Mesenchymal stem cell (in vitro differentiated cells and primary cell): Measurements from ENCODE around the gene PNPLA3.

Experiments used
- DNase-seq: peaks from one replicate; pipeline ENCODE4 v3.0.0-alpha.2; 2013
- H2AFZ ChIP-seq: one replicate; pipeline ENCODE4 v1.6.1; 2013; ENCODE audit warnings: low read depth, mild to moderate bottlenecking, control low read depth, inconsistent platforms, low read length, moderate library complexity
- H2AK5ac ChIP-seq: 2 replicates; pipeline ENCODE4 v1.6.1; 2013; ENCODE audit warnings: low read length, moderate library complexity, mild to moderate bottlenecking, inconsistent platforms; ENCODE audit not compliant: severe bottlenecking
- H2BK120ac ChIP-seq: one replicate; pipeline ENCODE4 v1.6.1; 2013; ENCODE audit warnings: low read depth, mild to moderate bottlenecking, inconsistent platforms, low read length, moderate library complexity
- H2BK12ac ChIP-seq, 2 experiments: one replicate each; pipeline ENCODE4 v1.6.1; 2013; ENCODE audit warnings: inconsistent platforms in 2 of 2, low read length in 2 of 2, mild to moderate bottlenecking in 2 of 2, moderate library complexity in 2 of 2, control low read depth in 1 of 2
- H2BK15ac ChIP-seq: one replicate; pipeline ENCODE4 v1.6.1; 2013; ENCODE audit warnings: mild to moderate bottlenecking, low read depth, inconsistent platforms; ENCODE audit not compliant: poor library complexity, severe bottlenecking
- H2BK5ac ChIP-seq: 2 replicates; pipeline ENCODE4 v1.6.1; 2013; ENCODE audit warnings: low read depth, mild to moderate bottlenecking, low read length, control low read depth, inconsistent platforms; ENCODE audit not compliant: poor library complexity, severe bottlenecking
- H3K14ac ChIP-seq, 2 experiments: one replicate each; pipeline ENCODE4 v1.6.1; 2013; ENCODE audit warnings: inconsistent platforms in 2 of 2, low read length in 2 of 2, control low read depth in 1 of 2, mild to moderate bottlenecking in 1 of 2, moderate library complexity in 1 of 2
- H3K18ac ChIP-seq, 2 experiments: one replicate each; pipeline ENCODE4 v1.6.1; 2013; ENCODE audit warnings: inconsistent platforms in 2 of 2, low read length in 2 of 2, control low read depth in 1 of 2, low read depth in 1 of 2, mild to moderate bottlenecking in 1 of 2
- H3K23ac ChIP-seq, 2 experiments: one replicate each; pipeline ENCODE4 v1.6.1; 2013; ENCODE audit warnings: inconsistent platforms in 2 of 2, low read length in 2 of 2, mild to moderate bottlenecking in 2 of 2, moderate library complexity in 2 of 2, control low read depth in 1 of 2
- H3K27ac ChIP-seq: 2 replicates; pipeline ENCODE4 v1.5.1; 2013; ENCODE audit warnings: mild to moderate bottlenecking, moderate library complexity, low read length, control low read depth, inconsistent platforms; ENCODE audit not compliant: poor library complexity, severe bottlenecking
- H3K27me3 ChIP-seq, 2 experiments: 2 replicates each; pipeline versions ENCODE4 v1.6.1 to v1.7.0; 2013; ENCODE audit warnings: low read length in 2 of 2, mild to moderate bottlenecking in 2 of 2, moderate library complexity in 2 of 2, control low read depth in 1 of 2, inconsistent platforms in 1 of 2; ENCODE audit not compliant: control insufficient read depth in 1 of 2, insufficient read depth in 1 of 2
- H3K36me3 ChIP-seq, 2 experiments: 2 replicates each; pipeline versions ENCODE4 v1.6.1 to v1.7.0; 2013; ENCODE audit warnings: low read length in 2 of 2, control low read depth in 1 of 2, inconsistent platforms in 1 of 2, low read depth in 1 of 2, mild to moderate bottlenecking in 1 of 2; ENCODE audit not compliant: insufficient read depth in 2 of 2, control insufficient read depth in 1 of 2
- H3K4ac ChIP-seq, 2 experiments: one replicate each; pipeline ENCODE4 v1.6.1; 2013; ENCODE audit warnings: inconsistent platforms in 2 of 2, low read length in 2 of 2, mild to moderate bottlenecking in 2 of 2, moderate library complexity in 2 of 2, control low read depth in 1 of 2, low read depth in 1 of 2
- H3K4me1 ChIP-seq: 2 replicates; pipeline ENCODE4 v1.6.1; 2013; ENCODE audit warnings: low read depth, low read length, control low read depth; ENCODE audit not compliant: control insufficient read depth, insufficient read depth
- H3K4me2 ChIP-seq: 2 replicates; pipeline ENCODE4 v1.6.1; 2013; ENCODE audit warnings: low read length, mild to moderate bottlenecking, inconsistent platforms; ENCODE audit not compliant: poor library complexity, severe bottlenecking
- H3K4me3 ChIP-seq, 2 experiments: 2 replicates each; pipeline versions ENCODE4 v1.5.1 to v1.7.0; 2013; ENCODE audit warnings: low read length in 2 of 2, mild to moderate bottlenecking in 2 of 2, control low read depth in 1 of 2, low read depth in 1 of 2; ENCODE audit not compliant: insufficient read depth in 1 of 2
- H3K79me1 ChIP-seq: replicated peaks from 2 replicates; pipeline ENCODE4 v1.6.1; 2013; ENCODE audit warnings: mild to moderate bottlenecking, control low read depth, low read length, inconsistent platforms; ENCODE audit not compliant: poor library complexity, severe bottlenecking
- H3K9ac ChIP-seq: 2 replicates; pipeline ENCODE4 v1.7.0; 2013; ENCODE audit warnings: mild to moderate bottlenecking, low read length, moderate library complexity
- H3K9me3 ChIP-seq: 2 replicates; pipeline ENCODE4 v1.7.0; 2013; ENCODE audit warnings: mild to moderate bottlenecking, low read length; ENCODE audit not compliant: control insufficient read depth
- H4K8ac ChIP-seq: one replicate; pipeline ENCODE4 v1.6.1; 2013; ENCODE audit warnings: inconsistent platforms, mild to moderate bottlenecking, low read length, moderate library complexity
- H4K91ac ChIP-seq: one replicate; pipeline ENCODE4 v1.6.1; 2013; ENCODE audit warnings: mild to moderate bottlenecking, low read length, inconsistent platforms
- WGBS: methylation state at CpG from one replicate; pipeline ENCODE4 v1.1.7; 2013; ENCODE audit warnings: mixed read lengths; 5-methylcytosine and 5-hydroxymethylcytosine counted together

The PNPLA3 gene

DNA sequence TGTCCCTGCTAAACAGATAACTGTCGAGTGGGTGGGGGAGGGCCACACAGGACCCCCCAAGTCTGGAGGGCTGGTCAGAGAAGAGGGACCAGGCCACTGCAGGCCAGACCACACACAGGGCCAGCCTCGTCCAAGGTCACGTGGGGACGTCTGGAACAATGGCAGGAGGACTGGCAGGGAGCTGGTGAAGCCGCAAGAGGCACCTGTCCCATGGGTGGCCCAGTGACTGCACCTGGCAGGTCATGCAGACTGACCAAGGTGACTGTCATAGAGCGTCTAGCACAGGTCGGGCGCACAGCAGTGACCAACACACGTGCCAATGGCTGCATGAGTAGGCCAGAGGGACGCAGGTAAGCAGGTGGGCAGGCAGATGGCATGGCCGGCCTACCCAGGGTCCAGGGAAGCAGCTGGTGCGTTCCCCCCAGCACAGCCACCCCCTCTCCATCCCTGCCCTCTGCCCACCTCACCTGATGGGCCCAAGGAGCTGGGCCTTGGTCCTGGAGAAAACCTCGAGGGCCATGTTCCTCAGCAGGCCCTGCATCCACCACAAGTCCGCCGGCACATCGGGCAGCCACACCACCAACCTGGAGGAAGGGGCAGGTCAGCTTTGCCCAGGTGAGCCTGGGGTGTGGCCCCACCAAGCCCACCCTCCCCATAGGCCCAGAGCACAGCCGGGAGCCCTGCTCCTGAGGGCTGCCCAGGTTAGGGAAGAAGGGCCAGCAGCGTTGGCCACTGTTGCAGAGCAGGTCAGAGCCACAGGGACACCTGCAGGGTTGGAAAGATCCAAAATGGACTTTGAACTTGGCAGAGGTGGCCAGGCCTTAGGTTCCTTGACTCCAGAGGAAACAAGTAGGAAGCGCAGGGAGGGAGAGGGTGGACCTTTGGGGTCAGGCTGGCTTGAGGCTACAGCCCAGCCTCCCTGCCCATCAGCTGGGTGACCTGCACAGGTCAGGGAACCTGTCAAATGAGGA lies 42.2 kb upstream of the PNPLA3 start:
- Histone ChIP-seq H3K23ac (no peak overlapping the region), H3K4me1 (no peaks in the 10 kb centered on the region), H3K79me1 (no peaks in the 10 kb centered on the region), H3K18ac (no peak overlapping the region), H3K4ac (no peak overlapping the region), H2BK5ac (no peak overlapping the region), H2BK120ac (no peak overlapping the region), H3K27me3 (peaks cover 28 to 59% of the 10 kb centered on the region in 2 experiments), H4K91ac (no peak overlapping the region), H3K4me2 (no peak overlapping the region), H3K9me3 (peaks cover 5% of the 10 kb centered on the region), H2AK5ac (no peak overlapping the region), H2AFZ (no peak overlapping the region), H3K36me3 (no peaks in the 10 kb centered on the region), H3K27ac (no peak overlapping the region), H4K8ac (no peak overlapping the region), H3K4me3 (peak overlapping the region in 1 of 2 experiments; percentile 27), H3K14ac (no peak overlapping the region), H3K9ac (no peak overlapping the region), H2BK12ac (no peak overlapping the region), H2BK15ac (no peak overlapping the region)
- WGBS: 81% methylated on average over 19 of the region's 19 CpGs
- no peak for DNase-seq

DNA sequence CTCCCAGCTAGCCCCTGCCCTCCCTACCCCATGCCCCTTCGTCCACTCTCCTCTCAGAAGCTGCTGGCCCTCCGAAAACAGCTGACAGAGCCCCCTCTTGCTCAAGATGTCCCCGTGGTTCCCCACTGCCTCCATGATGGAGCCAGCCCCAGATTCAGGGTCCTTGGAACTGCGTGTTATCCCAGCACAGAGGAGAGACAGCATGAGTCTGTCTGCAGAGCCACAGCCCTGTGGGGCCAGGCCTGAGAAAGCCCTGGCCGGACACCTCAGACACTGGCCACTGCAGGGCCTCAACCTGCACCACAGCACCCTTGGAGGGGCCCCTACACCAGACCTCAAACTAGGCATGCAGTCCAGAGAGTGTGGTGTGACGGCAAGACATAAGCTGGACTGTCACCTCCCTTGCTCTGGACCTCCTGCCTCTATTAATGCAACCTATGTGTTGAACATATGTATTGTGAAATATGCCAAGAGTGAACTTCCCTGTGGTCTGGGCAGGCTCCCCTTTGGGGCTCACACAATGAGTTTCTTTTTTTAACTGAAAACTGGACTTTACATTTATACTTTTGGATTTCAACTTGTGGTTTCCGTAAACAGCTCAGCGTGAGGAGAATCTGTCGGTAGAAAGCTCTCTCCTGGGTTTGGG lies 41.4 kb upstream of the PNPLA3 start:
- H3K18ac ChIP-seq: no peak overlapping the region
- no peak overlapping the region for H3K4me2 ChIP-seq
- peaks cover 5% of the 10 kb centered on the region for H3K9me3 ChIP-seq
- no peak overlapping the region for H3K14ac ChIP-seq
- H3K9ac ChIP-seq: no peak overlapping the region
- WGBS: 84% methylated on average over 9 of the region's 9 CpGs
- no peak for DNase-seq
- H3K27ac ChIP-seq: no peak overlapping the region
- H3K4ac ChIP-seq: no peak overlapping the region
- no peak overlapping the region for H2AK5ac ChIP-seq
- H2BK12ac ChIP-seq: no peak overlapping the region
- peaks cover 26 to 59% of the 10 kb centered on the region in 2 experiments for H3K27me3 ChIP-seq
- no peak overlapping the region for H4K91ac ChIP-seq
- H2BK15ac ChIP-seq: no peak overlapping the region
- H4K8ac ChIP-seq: no peak overlapping the region
- no peak overlapping the region for H2BK120ac ChIP-seq
- no peak overlapping the region for H3K23ac ChIP-seq
- no peak overlapping the region for H2AFZ ChIP-seq
- no peaks in the 10 kb centered on the region for H3K36me3 ChIP-seq
- H2BK5ac ChIP-seq: no peak overlapping the region
- H3K4me1 ChIP-seq: no peaks in the 10 kb centered on the region
- H3K4me3 ChIP-seq: no peak overlapping the region
- H3K79me1 ChIP-seq: no peaks in the 10 kb centered on the region

DNA sequence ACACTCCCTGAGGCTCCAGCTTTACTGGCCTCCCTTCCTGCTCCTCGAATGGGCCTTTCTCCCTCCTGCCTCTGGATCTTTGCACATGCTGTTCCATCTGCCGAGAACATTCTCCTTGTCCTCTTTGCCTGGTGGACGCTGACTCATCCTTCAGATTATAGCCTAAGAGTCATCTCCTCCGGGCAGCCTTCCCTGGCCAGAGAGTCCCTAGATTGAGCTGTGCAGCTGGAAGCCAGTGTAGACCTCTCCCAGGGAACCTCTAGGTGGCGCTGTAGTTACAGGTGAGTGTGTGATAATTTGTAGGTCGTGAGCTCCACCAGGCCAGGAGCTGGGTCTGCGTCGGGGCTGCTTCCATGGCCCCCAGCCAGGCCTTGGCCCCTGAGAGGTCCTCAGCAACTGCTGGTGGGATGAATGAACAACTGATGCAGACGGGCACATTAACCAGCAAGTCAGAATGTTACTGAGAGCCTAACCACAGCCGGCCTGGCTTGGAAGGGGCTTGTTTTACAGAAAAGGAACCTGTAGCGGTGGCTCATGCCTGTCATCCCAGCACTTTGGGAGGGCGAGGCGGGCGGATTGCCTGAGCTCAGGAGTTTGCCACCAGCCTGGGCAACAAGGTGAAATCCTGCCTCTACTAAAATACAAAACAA lies 40.5 kb upstream of the PNPLA3 start:
- no peak overlapping the region for H3K4ac ChIP-seq
- no peaks in the 10 kb centered on the region for H3K4me1 ChIP-seq
- DNase-seq: peak; percentile 63
- peaks cover 5% of the 10 kb centered on the region for H3K9me3 ChIP-seq
- no peak overlapping the region for H3K14ac ChIP-seq
- no peak overlapping the region for H3K4me3 ChIP-seq
- 33% methylated on average over 12 of the region's 14 CpGs for WGBS
- H2BK5ac ChIP-seq: no peak overlapping the region
- H2AK5ac ChIP-seq: no peak overlapping the region
- no peak overlapping the region for H2BK12ac ChIP-seq
- H3K36me3 ChIP-seq: no peaks in the 10 kb centered on the region
- no peak overlapping the region for H3K18ac ChIP-seq
- H3K4me2 ChIP-seq: no peak overlapping the region
- no peak overlapping the region for H2BK120ac ChIP-seq
- no peaks in the 10 kb centered on the region for H3K79me1 ChIP-seq
- no peak overlapping the region for H3K9ac ChIP-seq
- no peak overlapping the region for H4K91ac ChIP-seq
- H2AFZ ChIP-seq: no peak overlapping the region
- peaks cover 26 to 59% of the 10 kb centered on the region in 2 experiments for H3K27me3 ChIP-seq
- no peak overlapping the region for H3K27ac ChIP-seq
- H4K8ac ChIP-seq: no peak overlapping the region
- H3K23ac ChIP-seq: no peak overlapping the region
- no peak overlapping the region for H2BK15ac ChIP-seq
